Activated CD4-positive, alpha-beta memory T cell treated with anti-CD3 and anti-CD28 coated beads, Interleukin-2, amount 10 ng/mL, durations not matched to agents 7 days and 5 days (primary cell): Measurements from ENCODE around the gene SPESP1. TPM values are rescaled to one million over a fixed set of nuclear protein-coding genes. Genes with fewer than 3 reads are reported as not detected.

Experiments used
- CTCF ChIA-PET: fragments of 350-600 bp; sonication (Branson Sonifier 250); formaldehyde crosslinking; loops from one replicate; lab custom pipeline; 2021; ENCODE audit warnings: antibody characterized with exemption, inconsistent platforms; lab: Charles Lee
- POLR2A ChIA-PET: fragments of 350-600 bp; sonication (Branson Sonifier 250); formaldehyde crosslinking; loops from one replicate; lab custom pipeline; 2021; ENCODE audit warnings: antibody characterized with exemption; lab: Charles Lee
- DNase-seq: peaks from one replicate; pipeline ENCODE4 v3.0.0-alpha.2; 2020
- H3K27ac Mint-ChIP-seq: one replicate; pipeline ENCODE4 v1.8.0; 2021; ENCODE audit warnings: mild to moderate bottlenecking, mixed read lengths
- H3K27me3 Mint-ChIP-seq: one replicate; pipeline ENCODE4 v1.8.0; 2021; ENCODE audit warnings: mixed read lengths
- H3K36me3 Mint-ChIP-seq: one replicate; pipeline ENCODE4 v1.8.0; 2021; ENCODE audit warnings: low read depth, mixed read lengths
- H3K4me1 Mint-ChIP-seq: one replicate; pipeline ENCODE4 v1.8.0; 2021; ENCODE audit warnings: mixed read lengths
- H3K4me3 Mint-ChIP-seq: one replicate; pipeline ENCODE4 v1.8.0; 2021; ENCODE audit warnings: mild to moderate bottlenecking, mixed read lengths
- H3K9me3 Mint-ChIP-seq: one replicate; pipeline ENCODE4 v1.8.0; 2021; ENCODE audit warnings: mixed read lengths
- total RNA-seq, 2 experiments: library from RNA; stranded (reverse); gene quantifications; one replicate each; pipeline ENCODE4 v1.2.3, GENCODE V29; 2021

SPESP1 gene
- total RNA-seq, 2 experiments from 2014 or later, result 1.1 TPM

- DNase-seq, result no peak
- CTCF ChIA-PET, result no interaction called here
- H3K9me3 Mint-ChIP-seq, result no peaks in the 10 kb centered on the region
- H3K4me1 Mint-ChIP-seq, result no peaks in the 10 kb centered on the region
- no peak overlapping the region for H3K4me3 Mint-ChIP-seq
- H3K27ac Mint-ChIP-seq, result no peak overlapping the region
- peaks cover 3% of the 10 kb centered on the region for H3K27me3 Mint-ChIP-seq
- H3K36me3 Mint-ChIP-seq, result no peaks in the 10 kb centered on the region
- POLR2A ChIA-PET, result no interaction called here
Measured at GRCh38 chr15:68987676-68988075, 57.4 kb downstream of the SPESP1 start.

GRCh38 chr15:68989541-68990230, 59.4 kb downstream of the SPESP1 start:
- ChIA-PET CTCF (no interaction called here), POLR2A (no interaction called here)
- Mint-ChIP-seq H3K9me3 (no peaks in the 10 kb centered on the region), H3K36me3 (no peaks in the 10 kb centered on the region), H3K4me1 (no peaks in the 10 kb centered on the region), H3K27me3 (peaks cover 3% of the 10 kb centered on the region), H3K4me3 (no peak overlapping the region), H3K27ac (no peak overlapping the region)
- no peak for DNase-seq

GRCh38 chr15:68990231-68990991, 60.1 kb downstream of the SPESP1 start:
- no peak overlapping the region for H3K4me3 Mint-ChIP-seq
- DNase-seq, result no peak
- ChIA-PET POLR2A (no interaction called here), CTCF (no interaction called here)
- no peaks in the 10 kb centered on the region for H3K4me1 Mint-ChIP-seq
- no peak overlapping the region for H3K27ac Mint-ChIP-seq
- H3K27me3 Mint-ChIP-seq, result peaks cover 3% of the 10 kb centered on the region
- no peaks in the 10 kb centered on the region for H3K36me3 Mint-ChIP-seq
- H3K9me3 Mint-ChIP-seq, result no peaks in the 10 kb centered on the region

GRCh38 chr15:68990992-68991500, 60.7 kb downstream of the SPESP1 start:
- no peak overlapping the region for H3K27ac Mint-ChIP-seq
- ChIA-PET POLR2A (no interaction called here), CTCF (no interaction called here)
- no peaks in the 10 kb centered on the region for H3K9me3 Mint-ChIP-seq
- H3K36me3 Mint-ChIP-seq, result no peaks in the 10 kb centered on the region
- H3K4me1 Mint-ChIP-seq, result no peaks in the 10 kb centered on the region
- H3K4me3 Mint-ChIP-seq, result no peak overlapping the region
- peaks cover 3% of the 10 kb centered on the region for H3K27me3 Mint-ChIP-seq
- no peak for DNase-seq

- POLR2A ChIA-PET, result no interaction called here
- no peak for DNase-seq
- no peak overlapping the region for H3K4me3 Mint-ChIP-seq
- no peaks in the 10 kb centered on the region for H3K4me1 Mint-ChIP-seq
- H3K36me3 Mint-ChIP-seq, result no peaks in the 10 kb centered on the region
- peaks cover 3% of the 10 kb centered on the region for H3K27me3 Mint-ChIP-seq
- CTCF ChIA-PET, result no interaction called here
- H3K9me3 Mint-ChIP-seq, result no peaks in the 10 kb centered on the region
- no peak overlapping the region for H3K27ac Mint-ChIP-seq
Measured at GRCh38 chr15:68991723-68992122, 61.4 kb downstream of the SPESP1 start.

GRCh38 chr15:68992696-68993095, 62.4 kb downstream of the SPESP1 start:
- H3K27ac Mint-ChIP-seq, result no peak overlapping the region
- ChIA-PET POLR2A (no interaction called here), CTCF (no interaction called here)
- peaks cover 6% of the 10 kb centered on the region for H3K27me3 Mint-ChIP-seq
- no peaks in the 10 kb centered on the region for H3K36me3 Mint-ChIP-seq
- no peaks in the 10 kb centered on the region for H3K9me3 Mint-ChIP-seq
- no peak for DNase-seq
- no peak overlapping the region for H3K4me3 Mint-ChIP-seq
- H3K4me1 Mint-ChIP-seq, result no peaks in the 10 kb centered on the region

- Mint-ChIP-seq H3K27me3 (peaks cover 4% of the 10 kb centered on the region), H3K4me1 (no peaks in the 10 kb centered on the region), H3K9me3 (no peaks in the 10 kb centered on the region), H3K4me3 (no peak overlapping the region), H3K36me3 (no peaks in the 10 kb centered on the region), H3K27ac (no peak overlapping the region)
- CTCF ChIA-PET, result no interaction called here
- no peak for DNase-seq
- POLR2A ChIA-PET, result no interaction called here
Measured at GRCh38 chr15:68993276-68993675, 63.0 kb downstream of the SPESP1 start.

GRCh38 chr15:68994149-68994548, 63.8 kb downstream of the SPESP1 start:
- no peak overlapping the region for H3K4me3 Mint-ChIP-seq
- H3K27ac Mint-ChIP-seq, result no peak overlapping the region
- no peaks in the 10 kb centered on the region for H3K4me1 Mint-ChIP-seq
- H3K36me3 Mint-ChIP-seq, result no peaks in the 10 kb centered on the region
- ChIA-PET POLR2A (no interaction called here), CTCF (interaction anchor here (0.6 kb wide), 1 partner anchor 389 kb away, joined by 4 read pairs; no protein-coding TSS in a partner anchor)
- no peak for DNase-seq
- no peaks in the 10 kb centered on the region for H3K9me3 Mint-ChIP-seq
- peaks cover 3% of the 10 kb centered on the region for H3K27me3 Mint-ChIP-seq

GRCh38 chr15:68994981-68995761, 64.8 kb downstream of the SPESP1 start:
- Mint-ChIP-seq H3K9me3 (no peaks in the 10 kb centered on the region), H3K4me3 (no peak overlapping the region), H3K36me3 (no peaks in the 10 kb centered on the region), H3K27me3 (peaks cover 3% of the 10 kb centered on the region), H3K4me1 (no peaks in the 10 kb centered on the region), H3K27ac (no peak overlapping the region)
- ChIA-PET POLR2A (no interaction called here), CTCF (interaction anchor here (0.6 kb wide), 1 partner anchor 388 kb away, joined by 4 read pairs; no protein-coding TSS in a partner anchor)
- DNase-seq, result no peak

Other genes with a start within 250 kb of the SPESP1 start
- 100 to 1,000 TPM; 190 to 194 TPM for gene ANP32A, start 109.6 kb upstream of the SPESP1 start, total RNA-seq
- gene NOX5, start 84.2 kb downstream of the SPESP1 start, total RNA-seq, result not detected
- 1 to 10 TPM; 3.8 to 4.0 TPM for gene GLCE, start 230.1 kb downstream of the SPESP1 start, total RNA-seq